Endothelial cell (in vitro differentiated cells): ENCODE results near the gene FRMPD4. TPM values are rescaled to one million over a fixed set of nuclear protein-coding genes. Genes with fewer than 3 reads are reported as not detected.

ENCODE experiments used
- DNase-seq: peaks from one replicate; pipeline ENCODE4 v3.0.0; 2021; ENCODE audit warnings: low spot score
- H3K27ac Mint-ChIP-seq: one replicate; pipeline ENCODE4 v1.8.0; 2021; ENCODE audit warnings: mixed read lengths, inconsistent platforms; ENCODE audit not compliant: unreplicated experiment
- H3K27me3 Mint-ChIP-seq: one replicate; pipeline ENCODE4 v1.8.0; 2021; ENCODE audit warnings: mild to moderate bottlenecking, moderate library complexity, mixed read lengths, inconsistent platforms; ENCODE audit not compliant: unreplicated experiment
- H3K36me3 Mint-ChIP-seq: one replicate; pipeline ENCODE4 v1.8.0; 2021; ENCODE audit warnings: mild to moderate bottlenecking, low read depth, mixed read lengths, inconsistent platforms; ENCODE audit not compliant: unreplicated experiment
- H3K4me1 Mint-ChIP-seq: one replicate; pipeline ENCODE4 v1.8.0; 2021; ENCODE audit warnings: mild to moderate bottlenecking, mixed read lengths, inconsistent platforms; ENCODE audit not compliant: unreplicated experiment
- H3K4me3 Mint-ChIP-seq: one replicate; pipeline ENCODE4 v1.8.0; 2021; ENCODE audit warnings: mild to moderate bottlenecking, mixed read lengths, inconsistent platforms; ENCODE audit not compliant: unreplicated experiment
- H3K9me3 Mint-ChIP-seq: one replicate; pipeline ENCODE4 v1.8.0; 2021; ENCODE audit warnings: mixed read lengths, inconsistent platforms; ENCODE audit not compliant: unreplicated experiment
- CTCF ChIP-seq: fragments of 200-600 bp; sonication (generic); IDR thresholded peaks from one replicate; pipeline ENCODE4 v1.5.0; 2021; ENCODE audit warnings: antibody characterized with exemption; ENCODE audit not compliant: unreplicated experiment
- total RNA-seq: library from RNA; stranded (reverse); fragmentation: NEBNext Ultra II Directional; extraction: Animal tissue kit (Norgen Biotek cat#: 25700); gene quantifications from one replicate; pipeline ENCODE4 v1.2.1, GENCODE V29; 2021; ENCODE audit not compliant: unreplicated experiment

Gene FRMPD4
- total RNA-seq, 1 donor from 2014 or later, result 0.03 TPM

- Mint-ChIP-seq H3K27me3 (no peaks in the 10 kb centered on the region), H3K4me1 (no peaks in the 10 kb centered on the region), H3K27ac (no peak overlapping the region), H3K36me3 (no peaks in the 10 kb centered on the region), H3K9me3 (no peaks in the 10 kb centered on the region), H3K4me3 (no peak overlapping the region)
- DNase-seq, result no peak
- no peak for TF ChIP-seq CTCF
These were observed 415.9 kb downstream of the FRMPD4 start for GRCh38 chrX:12554206-12554605.

GRCh38 chrX:12563121-12563520, 424.8 kb downstream of the FRMPD4 start:
- no peaks in the 10 kb centered on the region for H3K9me3 Mint-ChIP-seq
- no peaks in the 10 kb centered on the region for H3K36me3 Mint-ChIP-seq
- H3K27ac Mint-ChIP-seq, result no peak overlapping the region
- no peaks in the 10 kb centered on the region for H3K4me1 Mint-ChIP-seq
- H3K27me3 Mint-ChIP-seq, result no peaks in the 10 kb centered on the region
- DNase-seq, result no peak
- no peak for TF ChIP-seq CTCF
- no peak overlapping the region for H3K4me3 Mint-ChIP-seq

GRCh38 chrX:12564221-12564620, 425.9 kb downstream of the FRMPD4 start:
- no peak for TF ChIP-seq CTCF
- H3K4me3 Mint-ChIP-seq, result no peak overlapping the region
- no peaks in the 10 kb centered on the region for H3K36me3 Mint-ChIP-seq
- no peaks in the 10 kb centered on the region for H3K4me1 Mint-ChIP-seq
- no peak for DNase-seq
- no peaks in the 10 kb centered on the region for H3K27me3 Mint-ChIP-seq
- no peaks in the 10 kb centered on the region for H3K9me3 Mint-ChIP-seq
- no peak overlapping the region for H3K27ac Mint-ChIP-seq

- Mint-ChIP-seq H3K4me1 (peaks cover 5% of the 10 kb centered on the region), H3K4me3 (no peak overlapping the region), H3K27ac (no peak overlapping the region), H3K27me3 (no peaks in the 10 kb centered on the region), H3K36me3 (no peaks in the 10 kb centered on the region), H3K9me3 (no peaks in the 10 kb centered on the region)
- TF ChIP-seq CTCF, result peak; percentile 43
- DNase-seq, result no peak
These were observed 429.6 kb downstream of the FRMPD4 start for GRCh38 chrX:12567857-12568256.

GRCh38 chrX:12570859-12571501, 432.7 kb downstream of the FRMPD4 start:
- no peak for DNase-seq
- no peak for TF ChIP-seq CTCF

More at GRCh38 chrX:12570859-12571501, 432.7 kb downstream of the FRMPD4 start:
- Mint-ChIP-seq H3K36me3 (no peaks in the 10 kb centered on the region), H3K4me1 (peaks cover 5% of the 10 kb centered on the region), H3K27me3 (peaks cover 3% of the 10 kb centered on the region), H3K4me3 (no peak overlapping the region), H3K27ac (peak overlapping the region; percentile 91), H3K9me3 (no peaks in the 10 kb centered on the region)
